GM19452 (cell line): ENCODE data around the gene SEC63.
"Not testable (repeated sequence)": the region's sequence is repeated elsewhere in the genome, so short reads cannot be mapped to it uniquely, and the experiment has no call there.

Experiments used
- ATAC-seq: cut with Tn5 transposase; IDR thresholded peaks from one replicate; pipeline ENCODE4 v1.9.1; 2021; ENCODE audit not compliant: unreplicated experiment

Gene SEC63

GRCh38 chr6:107976155-107976783 is 18.3 kb upstream of the SEC63 start:
- no peak for ATAC-seq

DNA sequence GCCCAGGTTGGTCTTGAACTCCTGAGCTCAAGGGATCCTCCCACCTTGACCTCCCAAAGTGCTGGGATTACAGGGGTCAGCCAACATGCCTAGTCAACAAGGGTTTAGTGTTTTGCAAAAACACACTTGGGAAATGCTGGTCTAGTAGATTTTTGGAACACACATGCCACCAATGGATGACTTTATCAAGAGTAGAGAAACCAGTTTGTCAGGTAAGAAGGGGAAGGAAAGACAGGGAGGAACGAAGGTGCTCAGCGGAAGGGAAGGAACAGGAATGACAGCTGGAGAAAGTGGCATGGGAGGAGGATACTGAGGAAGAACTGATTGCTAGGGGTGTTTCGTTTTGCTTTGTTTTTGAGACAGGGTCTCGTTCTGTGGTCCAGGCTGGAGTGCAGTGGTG is 15.6 kb upstream of the SEC63 start:
- no peak for ATAC-seq

GRCh38 chr6:107972413-107973096 is 14.5 kb upstream of the SEC63 start:
- ATAC-seq = no peak

GRCh38 chr6:107971181-107971580 is 13.2 kb upstream of the SEC63 start:
- no peak for ATAC-seq

DNA sequence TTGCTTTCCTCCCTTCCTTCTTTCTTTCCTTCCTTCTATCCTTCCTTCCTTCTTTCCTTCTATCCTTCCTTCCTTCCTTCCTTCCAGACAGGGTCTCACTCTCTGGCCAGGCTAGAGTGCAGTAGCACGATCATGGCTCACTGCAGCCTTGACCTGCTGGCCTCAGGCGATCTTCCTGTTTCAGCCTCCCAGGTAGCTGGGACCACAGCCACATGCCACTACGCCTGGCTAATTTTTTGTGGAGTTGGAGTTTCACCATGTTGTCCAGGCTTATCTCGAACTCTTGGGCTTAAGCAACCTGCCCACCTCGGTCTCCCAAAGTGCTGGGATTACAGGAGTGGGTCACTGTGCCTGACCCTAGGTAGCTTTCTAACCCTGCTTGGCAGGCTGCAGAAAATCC is 12.2 kb upstream of the SEC63 start:
- no peak for ATAC-seq

DNA sequence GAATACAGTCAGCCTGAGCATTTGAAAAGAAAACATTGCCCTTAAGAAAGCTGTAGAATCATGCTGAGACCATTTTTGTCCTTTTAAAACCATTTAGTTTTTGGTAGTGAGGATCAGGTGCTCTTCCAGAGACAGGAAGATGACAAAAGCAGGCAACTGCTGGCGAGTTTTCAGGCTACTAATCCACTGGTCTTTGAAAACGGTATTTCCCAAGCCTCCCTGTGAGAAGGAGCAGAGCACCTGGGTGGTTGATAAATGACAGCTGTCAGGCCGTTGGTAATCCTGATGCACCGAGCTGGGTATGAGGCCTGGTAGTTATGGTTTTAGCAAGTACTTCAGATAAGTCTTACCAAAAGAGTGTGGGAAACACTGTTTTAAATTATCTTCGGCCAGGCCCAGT is 10.1 kb upstream of the SEC63 start:
- no peak for ATAC-seq

DNA sequence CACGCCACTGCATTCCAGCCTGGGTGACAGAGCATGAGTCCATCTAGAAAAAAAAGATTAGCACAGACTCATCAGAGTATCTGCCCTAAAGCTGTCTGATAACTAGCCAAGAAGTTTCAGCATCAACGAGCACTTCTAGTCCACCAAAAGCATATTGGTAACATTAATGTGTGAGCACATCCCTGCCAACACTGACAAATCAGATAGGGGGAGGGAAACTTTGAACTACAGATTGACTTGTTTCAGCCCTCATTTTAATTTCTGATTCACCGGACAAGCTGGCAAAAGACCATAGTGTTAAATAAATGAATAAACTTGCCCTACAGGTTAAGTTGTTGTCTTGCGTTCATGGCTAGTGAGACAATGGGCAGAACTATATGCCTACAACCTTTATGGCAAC is 7.7 kb upstream of the SEC63 start:
- no peak for ATAC-seq

GRCh38 chr6:107962723-107963122 is 4.7 kb upstream of the SEC63 start:
- ATAC-seq = no peak

- ATAC-seq = no peak
Observed at GRCh38 chr6:107959392-107959791, 1.4 kb upstream of the SEC63 start.

DNA sequence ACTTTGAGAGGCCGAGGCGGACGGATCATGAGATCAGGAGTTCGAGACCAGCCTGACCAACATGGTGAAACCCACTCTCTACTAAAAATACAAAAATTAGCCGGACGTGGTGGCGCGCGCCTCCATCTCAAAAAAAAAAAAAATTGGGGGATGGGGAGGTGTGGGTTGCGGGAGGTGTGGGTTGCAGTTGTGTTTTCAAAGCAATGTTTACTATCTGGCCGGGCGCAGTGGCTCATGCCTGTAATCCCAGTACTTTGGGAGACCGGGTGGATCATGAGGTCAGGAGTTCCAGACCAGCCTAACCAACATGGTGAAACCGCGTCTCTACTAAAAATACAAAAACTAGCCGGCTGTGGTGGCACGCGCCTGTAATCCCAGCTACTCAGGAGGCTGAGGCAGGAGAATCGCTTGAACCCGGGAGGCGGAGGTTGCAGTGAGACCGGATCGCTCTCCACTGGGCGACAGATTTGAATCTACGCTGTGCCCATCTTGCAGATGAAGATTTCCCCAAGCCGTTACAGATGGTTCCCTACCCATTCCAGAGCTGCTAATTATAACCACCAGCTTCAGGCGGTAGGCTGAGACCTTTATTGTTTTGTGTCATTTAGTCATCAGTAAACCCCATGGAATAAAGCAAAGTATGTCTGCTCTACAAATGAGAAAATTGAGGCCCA is 818 bp upstream of the SEC63 start:
- ATAC-seq = not testable (repeated sequence)

DNA sequence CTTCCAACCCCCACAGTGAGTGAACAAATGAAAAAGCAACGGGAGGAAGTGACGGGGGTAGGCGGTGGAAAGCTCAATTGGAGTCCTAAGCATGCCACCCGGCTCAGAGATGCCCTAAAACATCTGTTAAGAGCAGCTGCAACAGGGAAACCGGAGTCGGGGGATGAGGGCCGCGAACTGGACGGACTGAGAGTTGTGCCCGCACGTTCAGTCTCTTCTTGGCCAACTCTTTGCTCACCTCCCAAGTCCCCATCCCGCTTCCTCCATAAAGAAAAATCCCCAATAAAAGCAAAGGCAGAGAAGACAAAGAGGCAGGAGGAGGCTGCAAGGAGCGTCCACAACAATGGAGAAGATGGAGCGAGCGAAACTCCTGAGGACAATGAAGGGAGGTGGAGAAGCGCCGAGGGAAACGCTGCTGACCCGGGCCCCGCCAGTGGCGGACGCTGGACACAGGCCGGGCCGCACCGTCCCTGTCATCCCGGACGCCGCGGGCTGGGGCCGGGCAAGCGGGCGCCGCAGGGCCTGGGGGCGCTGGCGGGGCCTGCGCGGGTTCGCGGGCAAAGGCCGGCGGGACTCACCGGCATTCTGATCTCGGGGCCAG is 600 bp downstream of the SEC63 start:
- peak; percentile 25 for ATAC-seq

GRCh38 chr6:107956586-107957307 is 1.3 kb downstream of the SEC63 start:
- no peak for ATAC-seq

GRCh38 chr6:107956181-107956580 is 1.8 kb downstream of the SEC63 start:
- ATAC-seq = no peak

GRCh38 chr6:107953858-107954414 is 4.1 kb downstream of the SEC63 start:
- ATAC-seq = not testable (repeated sequence)

- ATAC-seq = no peak
Observed at GRCh38 chr6:107943626-107944439, 14.2 kb downstream of the SEC63 start.

- no peak for ATAC-seq
Observed at GRCh38 chr6:107942142-107942541, 15.9 kb downstream of the SEC63 start.

DNA sequence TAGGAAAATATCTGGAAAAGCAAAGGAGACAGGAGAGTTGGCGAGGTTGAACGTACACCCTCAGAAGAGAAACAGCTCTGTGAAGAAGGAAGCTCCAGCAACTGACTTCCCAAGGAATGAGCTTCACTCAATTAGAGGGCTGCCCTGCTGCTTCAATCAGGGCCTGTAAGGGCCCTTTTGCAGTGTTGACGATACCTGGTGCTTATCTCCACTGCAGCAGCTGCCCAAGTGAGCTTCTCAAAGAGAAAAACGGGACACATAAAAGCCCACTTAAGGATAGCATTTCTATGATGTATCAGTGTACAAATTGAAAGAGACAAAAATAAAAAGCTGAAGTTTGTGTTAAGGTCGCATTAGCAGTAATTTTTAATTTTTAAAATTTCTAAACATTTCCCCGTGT is 16.4 kb downstream of the SEC63 start:
- no peak for ATAC-seq

- ATAC-seq = no peak
Observed at GRCh38 chr6:107941199-107941598, 16.8 kb downstream of the SEC63 start.

DNA sequence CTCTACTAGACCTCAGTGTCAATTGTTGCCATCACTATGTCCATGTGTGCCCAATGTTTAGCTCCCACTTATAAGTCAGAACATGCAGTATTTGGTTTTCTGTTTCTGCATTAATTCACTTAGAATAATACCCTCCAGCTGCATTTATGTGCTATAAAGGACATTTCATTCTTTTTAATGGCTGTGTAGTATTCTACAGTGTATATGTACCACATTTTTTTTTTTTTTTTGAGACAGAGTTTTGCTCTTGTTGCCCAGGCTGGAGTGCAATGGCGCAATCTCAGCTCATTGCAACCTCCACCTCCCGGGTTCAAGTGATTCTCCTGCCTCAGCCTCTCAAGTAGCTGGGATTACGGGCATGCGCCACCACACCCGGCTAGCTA is 21.1 kb downstream of the SEC63 start:
- ATAC-seq = not testable (repeated sequence)
